WTC11 (cell line): ENCODE data around the gene ZFYVE28. TPM values are rescaled to one million over a fixed set of nuclear protein-coding genes. Genes with fewer than 3 reads are reported as not detected.

Experiments used
- ATAC-seq: fragments of 200-7000 bp; cut with Tn5 transposase; 2 replicates; pipeline ENCODE4 v1.10.0; 2021; ENCODE audit warnings: mild to moderate bottlenecking, moderate library complexity
- CTCF ChIA-PET: fragments of 300-600 bp; sonication (Branson Sonifier 250); formaldehyde crosslinking; loops from one replicate; lab custom pipeline; 2021; ENCODE audit warnings: antibody characterized with exemption; lab: Charles Lee
- POLR2A ChIA-PET: fragments of 350-600 bp; sonication (Branson Sonifier 250); formaldehyde crosslinking; loops from one replicate; lab custom pipeline; 2021; ENCODE audit warnings: antibody characterized with exemption; lab: Charles Lee
- DNase-seq: peaks from one replicate; pipeline ENCODE4 v3.0.0; 2021; ENCODE audit warnings: low spot score
- H3K27ac Mint-ChIP-seq: 2 replicates; pipeline ENCODE4 v1.8.0; 2021; ENCODE audit warnings: mixed read lengths
- H3K27me3 Mint-ChIP-seq: 2 replicates; pipeline ENCODE4 v1.8.0; 2021; ENCODE audit warnings: low read depth, mild to moderate bottlenecking, moderate library complexity, mixed read lengths
- H3K36me3 Mint-ChIP-seq: 2 replicates; pipeline ENCODE4 v1.8.0; 2021; ENCODE audit warnings: mixed read lengths
- H3K4me1 Mint-ChIP-seq: 2 replicates; pipeline ENCODE4 v1.8.0; 2022; ENCODE audit warnings: mixed read lengths
- H3K4me3 Mint-ChIP-seq: 2 replicates; pipeline ENCODE4 v1.8.0; 2021; ENCODE audit warnings: mild to moderate bottlenecking, moderate library complexity, mixed read lengths
- H3K9me3 Mint-ChIP-seq: 2 replicates; pipeline ENCODE4 v1.8.0; 2021; ENCODE audit warnings: mixed read lengths
- AR ChIP-seq: fragments of 250-450 bp; sonication (Bioruptor Pico); IDR thresholded peaks from 2 replicates; pipeline ENCODE4 v1.9.0; 2021; ENCODE audit warnings: mild to moderate bottlenecking
- E2F1 ChIP-seq: sonication (generic); formaldehyde crosslinking; IDR thresholded peaks from 2 replicates; pipeline ENCODE4 v1.8.0; 2022; ENCODE audit warnings: mild to moderate bottlenecking, missing genetic modification reagents
- ELF4 ChIP-seq: sonication (generic); formaldehyde crosslinking; IDR thresholded peaks from 2 replicates; pipeline ENCODE4 v1.8.1; 2022; ENCODE audit warnings: low read depth, mild to moderate bottlenecking, moderate library complexity, missing genetic modification reagents
- EMX1 ChIP-seq: fragments of 250-450 bp; sonication (Bioruptor Pico); IDR thresholded peaks from 2 replicates; pipeline ENCODE4 v1.8.0; 2021; ENCODE audit warnings: mild to moderate bottlenecking
- ESRRA ChIP-seq: sonication (generic); formaldehyde crosslinking; IDR thresholded peaks from 2 replicates; pipeline ENCODE4 v1.8.1; 2022; ENCODE audit warnings: mild to moderate bottlenecking, missing genetic modification reagents, borderline replicate concordance
- GTF2I ChIP-seq: fragments of 250-450 bp; sonication (Bioruptor Pico); conservative IDR thresholded peaks from 2 replicates; pipeline ENCODE4 v1.4.0; 2021; ENCODE audit warnings: mild to moderate bottlenecking
- NR2C2 ChIP-seq: sonication (generic); formaldehyde crosslinking; IDR thresholded peaks from 2 replicates; pipeline ENCODE4 v1.8.0; 2022; ENCODE audit warnings: mild to moderate bottlenecking, missing genetic modification reagents
- NR3C1 ChIP-seq: sonication (generic); formaldehyde crosslinking; conservative IDR thresholded peaks from 2 replicates; pipeline ENCODE4 v1.8.1; 2023; ENCODE audit warnings: low read depth, mild to moderate bottlenecking, missing genetic modification reagents
- PRDM15 ChIP-seq: sonication (generic); formaldehyde crosslinking; IDR thresholded peaks from 2 replicates; pipeline ENCODE4 v1.8.0; 2022; ENCODE audit warnings: missing genetic modification reagents
- PRRX2 ChIP-seq: fragments of 250-450 bp; sonication (Bioruptor Pico); IDR thresholded peaks from 2 replicates; pipeline ENCODE4 v1.8.0; 2021; ENCODE audit warnings: mild to moderate bottlenecking
- RELA ChIP-seq: sonication (generic); formaldehyde crosslinking; IDR thresholded peaks from 2 replicates; pipeline ENCODE4 v1.8.1; 2022; ENCODE audit warnings: missing genetic modification reagents, mild to moderate bottlenecking, borderline replicate concordance
- RORB ChIP-seq: fragments of 250-450 bp; sonication (Bioruptor Pico); IDR thresholded peaks from 2 replicates; pipeline ENCODE4 v1.9.0; 2021; ENCODE audit warnings: mild to moderate bottlenecking
- TEAD4 ChIP-seq: sonication (generic); formaldehyde crosslinking; IDR thresholded peaks from 2 replicates; pipeline ENCODE4 v1.8.0; 2022; ENCODE audit warnings: mild to moderate bottlenecking, missing genetic modification reagents
- ZNF121 ChIP-seq: sonication (generic); formaldehyde crosslinking; IDR thresholded peaks from 2 replicates; pipeline ENCODE4 v1.8.0; 2023; ENCODE audit warnings: missing genetic modification reagents
- ZNF281 ChIP-seq: sonication (generic); formaldehyde crosslinking; IDR thresholded peaks from 2 replicates; pipeline ENCODE4 v1.8.0; 2023; ENCODE audit warnings: mild to moderate bottlenecking, missing genetic modification reagents
- ZNF317 ChIP-seq: sonication (generic); formaldehyde crosslinking; IDR thresholded peaks from 2 replicates; pipeline ENCODE4 v1.8.1; 2023; ENCODE audit warnings: low read depth, mild to moderate bottlenecking, moderate library complexity, missing genetic modification reagents, borderline replicate concordance
- ZNF396 ChIP-seq: fragments of 250-450 bp; sonication (Bioruptor Pico); IDR thresholded peaks from 2 replicates; pipeline ENCODE4 v1.8.0; 2021; ENCODE audit warnings: mild to moderate bottlenecking, moderate library complexity, borderline replicate concordance
- ZNF416 ChIP-seq: fragments of 250-450 bp; sonication (Bioruptor Pico); IDR thresholded peaks from 2 replicates; pipeline ENCODE4 v1.9.0; 2021; ENCODE audit warnings: mild to moderate bottlenecking, inconsistent platforms
- total RNA-seq: library from RNA; stranded (reverse); gene quantifications from 3 replicates; pipeline ENCODE4 v1.2.3, GENCODE V29; 2021

Gene ZFYVE28
- total RNA-seq, 1 experiment from 2014 or later, result 7.8 TPM

- CTCF ChIA-PET, result no interaction called here
Measured at GRCh38 chr4:2274320-2275043, 144.0 kb downstream of the ZFYVE28 start.

GRCh38 chr4:2273657-2274319 is 144.7 kb downstream of the ZFYVE28 start:
- Mint-ChIP-seq H3K36me3 (no peaks in the 10 kb centered on the region), H3K27ac (no peak overlapping the region), H3K9me3 (no peaks in the 10 kb centered on the region), H3K4me1 (peaks cover 9% of the 10 kb centered on the region), H3K27me3 (no peaks in the 10 kb centered on the region), H3K4me3 (no peak overlapping the region)
- TF ChIP-seq PRDM15 (peak; percentile 53; the same call in 1 of the 2 replicates), TEAD4 (CRISPR knock-in tag) (no peak), ZNF416 (no peak), ZNF121 (no peak)
- ChIA-PET CTCF (no interaction called here), POLR2A (no interaction called here)
- DNase-seq (no peak), ATAC-seq (no peak)

More at GRCh38 chr4:2274320-2275043, 144.0 kb downstream of the ZFYVE28 start:
- H3K4me1 Mint-ChIP-seq, result peaks cover 2% of the 10 kb centered on the region
- H3K4me3 Mint-ChIP-seq, result no peak overlapping the region
- DNase-seq, result no peak
- no peaks in the 10 kb centered on the region for H3K9me3 Mint-ChIP-seq
- H3K36me3 Mint-ChIP-seq, result no peaks in the 10 kb centered on the region
- no peak overlapping the region for H3K27ac Mint-ChIP-seq
- no peak for ATAC-seq
- no peak for TF ChIP-seq EMX1 (CRISPR knock-in tag)
- TF ChIP-seq PRRX2, result no peak
- no peak for TF ChIP-seq E2F1 (CRISPR knock-in tag)
- no peak for TF ChIP-seq ESRRA (CRISPR knock-in tag)
- TF ChIP-seq ZNF121, result no peak
- no peak for TF ChIP-seq RELA
- TF ChIP-seq ZNF281 (CRISPR knock-in tag), result no peak
- no peak for TF ChIP-seq NR3C1
- TF ChIP-seq ZNF396 (CRISPR knock-in tag), result no peak
- TF ChIP-seq, all 79 proteins: peak for 0
- H3K27me3 Mint-ChIP-seq, result no peaks in the 10 kb centered on the region
- POLR2A ChIA-PET, result no interaction called here

- Mint-ChIP-seq H3K27ac (peak overlapping the region; percentile 7), H3K36me3 (no peaks in the 10 kb centered on the region), H3K4me3 (no peak overlapping the region), H3K9me3 (no peaks in the 10 kb centered on the region), H3K27me3 (no peaks in the 10 kb centered on the region), H3K4me1 (peaks cover 9% of the 10 kb centered on the region)
- ATAC-seq (no peak), DNase-seq (no peak)
- POLR2A ChIA-PET, result no interaction called here
- CTCF ChIA-PET, result no interaction called here
- no peak for TF ChIP-seq NR2C2 (CRISPR knock-in tag)
- TF ChIP-seq AR (CRISPR knock-in tag), result no peak
- TF ChIP-seq GTF2I (CRISPR knock-in tag), result no peak
- TF ChIP-seq ZNF317 (CRISPR knock-in tag), result no peak
- TF ChIP-seq PRDM15, result no peak
- TF ChIP-seq RORB, result no peak
- no peak for TF ChIP-seq ELF4
Measured at GRCh38 chr4:2273221-2273620, 145.2 kb downstream of the ZFYVE28 start.
